Ishikawa (cell line): ENCODE results near the gene TRIM4.

Experiments used
- CEBPB ChIP-seq: IDR thresholded peaks from 2 replicates; pipeline ENCODE4 v1.6.1; 2012
- CREB1 ChIP-seq: IDR thresholded peaks from 2 replicates; pipeline ENCODE4 v1.6.1; 2012; ENCODE audit warnings: low read depth
- EGR1 ChIP-seq: IDR thresholded peaks from 2 replicates; pipeline ENCODE4 v1.6.1; 2012
- EP300 ChIP-seq: IDR thresholded peaks from 2 replicates; pipeline ENCODE4 v1.6.1; 2012; ENCODE audit warnings: borderline replicate concordance
- FOXM1 ChIP-seq: IDR thresholded peaks from 2 replicates; pipeline ENCODE4 v1.6.1; 2012; ENCODE audit warnings: low read depth, borderline replicate concordance
- NFIC ChIP-seq: IDR thresholded peaks from 2 replicates; pipeline ENCODE4 v1.6.1; 2012
- RAD21 ChIP-seq: IDR thresholded peaks from 2 replicates; pipeline ENCODE4 v1.6.1; 2012; ENCODE audit warnings: low read depth
- REST ChIP-seq: IDR thresholded peaks from 2 replicates; pipeline ENCODE4 v1.6.1; 2012; ENCODE audit warnings: low read depth, mild to moderate bottlenecking
- TAF1 ChIP-seq: IDR thresholded peaks from 2 replicates; pipeline ENCODE4 v1.6.1; 2012; ENCODE audit warnings: low read depth, mild to moderate bottlenecking
- TCF12 ChIP-seq: IDR thresholded peaks from 2 replicates; pipeline ENCODE4 v1.6.1; 2012; ENCODE audit warnings: low read depth
- TEAD4 ChIP-seq: IDR thresholded peaks from 2 replicates; pipeline ENCODE4 v1.6.1; 2012
- USF1 ChIP-seq: IDR thresholded peaks from 2 replicates; pipeline ENCODE4 v1.6.1; 2012
- YY1 ChIP-seq: IDR thresholded peaks from 2 replicates; pipeline ENCODE4 v1.6.1; 2012; ENCODE audit warnings: low read depth
- ZBTB7A ChIP-seq: IDR thresholded peaks from 2 replicates; pipeline ENCODE4 v1.6.1; 2012; ENCODE audit warnings: low read depth
- TF ChIP-seq, protein P1 (sequence below): IDR thresholded peaks from 2 replicates; pipeline ENCODE4 v1.6.1; 2012

The TRIM4 gene

DNA sequence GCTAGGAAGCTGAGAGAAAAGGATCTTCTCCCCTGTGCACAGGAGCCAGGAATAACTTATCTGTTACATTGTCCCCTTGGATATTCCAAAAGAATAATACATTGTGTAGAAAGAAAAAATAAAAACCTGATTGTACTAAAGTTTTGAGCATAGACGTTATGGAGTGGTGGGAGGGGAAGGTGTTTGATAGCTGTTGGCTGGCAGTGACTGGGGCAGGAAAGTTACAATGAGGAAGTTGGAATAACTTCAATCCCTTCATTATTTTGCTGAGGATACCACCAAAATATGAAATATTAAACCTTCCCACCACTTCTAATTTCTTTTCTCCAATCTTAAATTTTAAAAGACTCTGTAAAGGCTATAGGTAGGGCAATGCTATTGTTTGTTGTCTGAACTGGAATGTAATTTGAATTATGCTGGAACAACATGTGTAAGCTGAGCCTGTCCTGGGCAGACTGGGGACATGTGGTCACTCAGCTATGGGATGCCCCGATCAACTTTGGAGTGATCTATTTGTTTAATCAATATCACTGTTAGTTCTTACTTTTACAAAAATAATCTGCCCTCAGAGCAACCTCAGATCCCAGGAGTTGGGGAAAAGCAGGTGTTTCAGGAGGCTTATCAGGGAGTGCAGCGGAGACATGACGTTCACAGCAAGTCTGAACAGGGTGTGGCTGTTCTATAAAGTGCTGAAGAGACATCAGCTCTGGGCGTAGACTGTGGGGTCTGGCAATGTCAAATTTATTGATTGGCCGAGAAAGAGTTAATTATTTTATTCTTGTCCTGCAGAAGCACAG lies 70.7 kb downstream of the TRIM4 start:
- no peak for TF ChIP-seq TCF12
- TF ChIP-seq CEBPB = no peak
- TF ChIP-seq, protein P1, sequence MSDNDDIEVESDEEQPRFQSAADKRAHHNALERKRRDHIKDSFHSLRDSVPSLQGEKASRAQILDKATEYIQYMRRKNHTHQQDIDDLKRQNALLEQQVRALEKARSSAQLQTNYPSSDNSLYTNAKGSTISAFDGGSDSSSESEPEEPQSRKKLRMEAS = no peak

GRCh38 chr7:99844328-99844727 lies 75.0 kb downstream of the TRIM4 start:
- no peak for TF ChIP-seq EP300
- TF ChIP-seq TCF12 = no peak
- TF ChIP-seq CREB1 = no peak
- TF ChIP-seq YY1 = no peak
- TF ChIP-seq FOXM1 = no peak
- TF ChIP-seq EGR1 = no peak
- TF ChIP-seq TEAD4 = no peak
- no peak for TF ChIP-seq ZBTB7A
- TF ChIP-seq, protein P1 = no peak
- TF ChIP-seq NFIC = no peak
- no peak for TF ChIP-seq TAF1
- no peak for TF ChIP-seq REST
- TF ChIP-seq USF1 = no peak
- no peak for TF ChIP-seq CEBPB
- TF ChIP-seq RAD21 = no peak

DNA sequence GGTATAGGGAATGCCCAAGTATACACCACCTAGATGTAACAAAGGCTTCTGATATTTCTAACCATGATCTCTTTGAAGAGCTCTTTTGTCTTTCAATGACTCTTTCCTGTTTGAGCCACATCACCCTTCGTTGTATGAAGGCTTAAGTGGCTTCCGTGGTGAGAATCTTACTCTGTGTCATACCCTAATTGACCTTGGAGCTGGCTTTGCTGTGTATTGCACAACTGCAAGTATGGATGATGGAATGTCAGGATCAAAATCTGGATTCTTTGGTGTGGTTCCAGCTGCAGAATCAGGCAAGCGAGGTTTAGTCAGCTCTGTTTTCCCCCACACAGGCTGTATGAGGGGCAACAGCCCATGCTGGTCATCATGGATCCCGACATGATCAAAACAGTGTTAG lies 75.5 kb downstream of the TRIM4 start:
- TF ChIP-seq USF1 = no peak
- no peak for TF ChIP-seq EGR1
- no peak for TF ChIP-seq TEAD4
- TF ChIP-seq RAD21 = no peak

- TF ChIP-seq EP300 = no peak
- TF ChIP-seq, protein P1 = no peak
- no peak for TF ChIP-seq EGR1
- no peak for TF ChIP-seq RAD21
These were observed 76.4 kb downstream of the TRIM4 start for GRCh38 chr7:99842926-99843325.
